H1 (cell line): ENCODE data around the gene C21orf58.

ENCODE experiments used
- GABPA ChIP-seq: IDR thresholded peaks from 2 replicates; pipeline ENCODE4 v1.6.1; 2011; ENCODE audit warnings: mild to moderate bottlenecking, low read length, moderate library complexity, borderline replicate concordance; ENCODE audit not compliant: insufficient read depth
- MAX ChIP-seq: IDR thresholded peaks from 2 replicates; pipeline ENCODE4 v1.6.1; 2012; ENCODE audit warnings: inconsistent platforms

GRCh38 chr21:46326110-46326703, 2.5 kb upstream of the C21orf58 start:
- TF ChIP-seq GABPA (no peak), MAX (no peak)
